HG03045 (cell line): ENCODE results near the gene AP2M1.
"Not testable (repeated sequence)": the region's sequence is repeated elsewhere in the genome, so short reads cannot be mapped to it uniquely, and the experiment has no call there.

ENCODE experiments used
- ATAC-seq: cut with Tn5 transposase; IDR thresholded peaks from one replicate; pipeline ENCODE4 v1.9.1; 2021; ENCODE audit warnings: mild to moderate bottlenecking, moderate library complexity; ENCODE audit not compliant: unreplicated experiment

AP2M1 gene

DNA sequence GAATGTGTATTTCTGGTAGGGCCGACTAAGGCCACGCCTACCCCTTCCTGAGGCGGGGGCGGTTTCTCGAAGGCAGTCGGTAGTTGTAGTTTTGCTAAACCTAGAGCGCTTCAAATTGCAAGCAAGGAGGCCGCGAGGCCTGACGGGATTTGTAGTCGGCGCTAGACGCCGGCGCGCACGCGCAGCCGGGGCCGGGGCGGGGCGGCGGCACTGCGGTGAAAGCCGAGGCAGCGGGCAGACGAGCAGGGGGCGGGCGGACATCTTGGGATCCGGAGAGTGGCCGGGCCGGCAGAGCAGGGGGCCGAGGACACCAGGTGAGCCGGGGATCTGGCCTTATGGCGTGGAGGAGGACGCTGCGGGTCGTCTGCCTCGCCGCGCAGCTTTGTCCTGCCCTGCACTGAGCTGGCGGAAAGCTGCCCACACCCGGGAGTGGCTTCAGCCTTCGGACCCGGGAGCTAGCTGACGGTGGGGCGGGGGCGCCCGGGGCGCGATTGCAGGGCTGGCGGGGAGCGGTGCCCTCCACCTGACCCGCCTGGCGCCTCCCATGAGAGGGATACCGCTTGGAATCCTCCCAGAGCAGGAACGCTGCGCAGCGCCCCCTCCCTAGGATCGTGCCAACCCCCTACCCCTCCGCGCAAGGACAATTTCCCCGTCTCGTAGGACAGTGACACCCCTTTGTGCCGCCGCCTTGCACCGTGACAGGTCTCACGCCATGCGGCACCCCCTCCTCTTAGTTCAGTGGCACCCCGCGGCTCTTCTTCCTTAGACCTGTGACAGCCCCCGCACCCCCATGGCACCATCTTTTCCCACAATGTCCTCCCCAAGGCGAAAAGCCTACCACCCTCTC, at the start of gene AP2M1:
TSS of gene AP2M1 (plus strand) at position 210 of the 847 bp plus-strand sequence. CDS start 2,139 bp downstream, outside the sequence.
- peak; percentile 93 for ATAC-seq

DNA sequence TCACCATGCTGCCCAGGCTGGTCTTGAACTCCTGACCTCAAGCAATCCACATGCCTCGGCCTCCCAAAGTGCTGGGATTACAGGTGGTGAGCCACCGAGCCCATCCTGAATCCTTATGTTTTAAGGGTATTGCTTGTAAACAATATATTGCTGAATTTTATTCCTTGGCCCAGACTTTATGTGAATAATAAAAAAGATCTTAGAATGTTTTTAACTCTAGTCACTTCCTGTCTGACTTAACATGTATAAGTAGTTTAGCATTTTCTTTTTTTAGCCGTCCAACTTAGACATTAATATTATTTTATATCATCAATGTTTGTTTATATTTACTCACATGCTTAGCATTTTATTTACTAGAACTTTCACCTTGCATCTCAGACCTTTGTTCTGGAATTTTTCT, 48.6 kb upstream of the AP2M1 start:
- no peak for ATAC-seq

DNA sequence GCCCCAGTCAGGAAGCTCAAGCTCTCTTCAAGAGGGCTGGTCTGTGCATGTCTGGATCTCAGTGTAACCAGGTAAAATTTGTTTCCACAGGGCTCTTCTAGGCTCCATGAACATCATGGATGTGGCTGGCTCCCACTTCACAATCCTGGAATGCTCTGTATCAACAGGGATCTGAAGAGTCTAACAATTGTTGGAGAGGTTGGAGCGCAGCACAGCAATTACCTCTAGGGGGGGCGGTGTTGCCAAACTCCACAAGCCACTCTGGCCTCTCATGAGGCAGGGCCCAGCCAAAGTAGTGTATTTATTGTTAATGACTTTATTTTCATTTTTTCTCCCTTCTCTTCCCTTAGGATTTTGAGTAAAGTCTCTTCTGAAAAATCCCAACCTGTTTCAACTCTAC, 45.6 kb upstream of the AP2M1 start:
- no peak for ATAC-seq

DNA sequence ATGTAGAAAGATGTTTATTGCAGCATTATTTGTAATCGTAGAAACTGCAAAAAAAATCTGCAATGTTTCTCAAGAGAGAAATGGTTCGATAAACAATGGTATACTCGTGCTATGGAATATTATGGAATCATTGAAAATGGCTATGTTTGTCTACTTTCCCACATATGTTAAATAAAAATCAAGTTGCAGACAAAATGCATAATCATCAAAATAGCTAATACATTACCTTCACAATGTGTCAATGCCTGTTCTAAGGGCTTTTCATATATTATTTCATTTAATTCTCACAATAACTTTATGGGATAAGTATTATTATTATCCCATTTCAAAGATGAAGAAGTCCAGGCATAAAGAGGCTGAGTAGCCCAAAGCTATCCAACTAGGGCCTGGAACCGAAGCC, 41.7 kb upstream of the AP2M1 start:
- ATAC-seq: no peak

DNA sequence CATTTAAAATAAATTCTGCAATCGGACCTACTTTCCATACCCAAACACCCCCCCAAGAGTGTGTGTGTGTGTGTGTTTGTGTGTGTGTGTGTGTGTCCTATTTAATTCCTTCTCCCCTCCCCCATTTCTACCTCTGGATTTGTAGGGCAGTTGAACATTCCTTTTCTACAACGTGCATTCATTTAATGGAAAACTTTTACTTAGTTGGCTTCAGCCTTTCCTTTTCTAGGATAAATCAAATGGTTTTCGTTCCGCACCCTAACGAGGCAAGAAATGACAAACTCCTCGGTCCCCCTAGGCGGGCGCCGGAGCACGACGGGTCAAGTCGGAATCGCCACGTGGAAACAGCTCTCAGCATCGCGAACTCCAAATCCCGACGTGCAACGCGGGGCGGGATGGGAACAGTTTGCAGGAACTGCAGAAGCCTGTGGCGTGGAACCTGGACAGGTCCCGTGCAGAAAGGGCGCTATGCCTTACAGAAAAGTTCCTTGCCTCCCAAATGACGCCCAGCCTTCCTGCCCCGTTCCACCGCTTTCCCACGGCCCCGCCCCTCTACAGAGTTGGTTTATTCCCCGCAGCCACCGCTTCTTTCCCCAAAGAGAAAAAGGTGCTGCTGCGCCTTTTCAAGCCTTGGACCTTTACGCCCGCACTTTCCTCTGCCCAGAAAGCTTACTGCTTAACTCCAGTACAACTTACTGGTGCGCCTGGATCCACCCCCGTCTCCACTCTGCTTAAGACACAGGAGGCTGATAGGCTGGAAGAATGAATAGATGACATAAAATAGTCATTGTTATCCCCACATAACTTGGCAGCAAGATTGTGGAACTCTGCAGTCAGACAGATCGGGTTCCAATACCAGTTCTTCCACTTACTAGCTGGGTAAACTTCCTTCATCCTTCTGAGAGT, 40.6 kb upstream of the AP2M1 start:
- ATAC-seq: no peak

DNA sequence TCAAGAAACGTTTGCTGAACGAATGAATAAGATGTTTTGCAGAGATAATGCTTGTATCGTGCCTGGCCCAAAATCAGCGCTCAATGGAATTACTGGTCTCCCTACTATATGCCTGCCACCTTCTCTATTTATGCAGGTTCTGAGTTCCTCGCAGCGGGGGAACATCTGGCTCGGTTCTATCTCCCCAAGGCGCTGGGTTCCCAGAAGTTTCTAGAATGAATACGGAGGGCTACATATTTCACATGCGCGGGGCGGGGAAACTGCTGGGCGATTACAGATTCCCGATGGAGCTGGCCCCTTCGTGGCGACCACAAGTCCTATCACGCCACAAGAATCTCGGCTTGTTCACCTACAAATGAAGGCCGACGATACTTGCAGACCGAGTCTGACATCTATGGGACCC, 39.9 kb upstream of the AP2M1 start:
- peak; percentile 9 for ATAC-seq

DNA sequence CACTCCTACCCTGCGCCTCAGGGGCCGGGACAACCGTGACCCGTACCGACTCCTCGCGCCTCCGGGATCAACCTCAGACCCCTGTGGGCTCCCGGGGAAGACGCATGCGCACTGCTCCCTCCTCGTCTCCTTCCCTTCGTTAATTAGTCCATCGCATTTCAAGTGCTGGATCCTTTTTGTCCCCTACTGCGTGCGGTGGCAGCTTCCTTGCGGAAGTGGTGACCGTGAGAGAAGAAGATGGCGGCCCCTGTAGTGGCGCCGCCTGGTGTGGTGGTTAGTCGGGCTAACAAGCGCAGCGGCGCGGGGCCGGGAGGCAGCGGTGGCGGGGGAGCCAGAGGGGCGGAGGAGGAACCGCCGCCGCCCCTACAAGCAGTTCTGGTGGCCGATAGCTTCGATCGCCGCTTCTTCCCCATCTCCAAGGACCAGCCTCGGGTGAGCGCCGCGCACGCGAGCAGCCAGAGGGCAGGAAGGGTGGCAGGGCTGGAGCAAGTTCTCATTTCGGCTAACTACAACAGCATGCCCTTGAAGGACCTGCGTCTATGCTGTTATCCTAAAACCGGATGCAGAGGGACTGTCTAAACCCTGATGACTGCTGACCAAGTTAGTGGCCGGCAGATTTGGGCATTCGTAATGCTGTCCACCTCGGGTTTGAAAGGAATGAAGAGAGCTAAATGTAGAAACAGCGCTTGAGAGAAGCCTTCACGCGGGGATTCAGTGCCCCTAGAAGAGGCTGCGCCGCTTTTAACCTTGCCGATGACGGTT, 39.3 kb upstream of the AP2M1 start, which contains the start of gene EIF2B5:
TSS of gene EIF2B5 (plus strand) at position 210 of the 762 bp plus-strand sequence. CDS start at position 238, 28 bp downstream.
- ATAC-seq: peak; percentile 89

DNA sequence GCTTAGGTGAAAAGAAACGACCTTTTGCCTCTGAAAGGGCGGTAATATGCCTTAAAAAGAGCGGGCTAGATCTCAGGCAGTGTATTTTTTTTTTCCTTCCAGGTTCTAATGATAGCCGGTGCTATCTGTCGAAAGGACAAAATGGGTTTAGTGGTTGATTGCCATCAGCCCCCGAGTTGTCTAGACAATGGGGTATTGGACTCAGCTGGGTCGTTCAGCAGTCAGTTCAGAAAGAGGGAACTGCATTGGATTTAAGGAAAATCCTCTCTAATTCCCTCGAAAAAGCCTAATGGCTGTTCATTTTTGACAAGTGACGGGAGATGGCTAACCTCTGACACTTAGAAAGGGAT, 38.8 kb upstream of the AP2M1 start:
- ATAC-seq: no peak

DNA sequence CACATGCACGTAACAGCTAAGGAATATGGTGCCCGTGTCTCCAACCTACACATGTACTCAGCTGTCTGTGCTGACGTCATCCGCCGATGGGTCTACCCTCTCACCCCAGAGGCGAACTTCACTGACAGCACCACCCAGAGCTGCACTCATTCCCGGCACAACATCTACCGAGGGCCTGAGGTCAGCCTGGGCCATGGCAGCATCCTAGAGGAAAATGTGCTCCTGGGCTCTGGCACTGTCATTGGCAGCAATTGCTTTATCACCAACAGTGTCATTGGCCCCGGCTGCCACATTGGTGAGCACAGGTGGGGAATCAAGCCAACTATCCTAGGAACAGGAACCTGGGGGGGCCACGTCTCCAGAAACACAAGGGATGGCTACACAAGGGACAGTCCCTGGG, 34.2 kb upstream of the AP2M1 start:
- no peak for ATAC-seq

DNA sequence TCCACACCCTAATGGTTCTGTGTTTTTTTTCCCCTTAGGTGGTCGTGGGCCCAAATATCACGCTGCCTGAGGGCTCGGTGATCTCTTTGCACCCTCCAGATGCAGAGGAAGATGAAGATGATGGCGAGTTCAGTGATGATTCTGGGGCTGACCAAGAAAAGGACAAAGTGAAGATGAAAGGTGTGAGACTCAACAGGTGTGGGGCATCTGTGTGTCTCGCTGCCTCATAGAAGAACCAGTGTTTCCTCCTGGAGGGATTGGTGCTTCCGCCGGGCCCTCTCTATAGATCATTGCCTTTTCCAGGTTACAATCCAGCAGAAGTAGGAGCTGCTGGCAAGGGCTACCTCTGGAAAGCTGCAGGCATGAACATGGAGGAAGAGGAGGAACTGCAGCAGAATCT, 32.5 kb upstream of the AP2M1 start:
- no peak for ATAC-seq

DNA sequence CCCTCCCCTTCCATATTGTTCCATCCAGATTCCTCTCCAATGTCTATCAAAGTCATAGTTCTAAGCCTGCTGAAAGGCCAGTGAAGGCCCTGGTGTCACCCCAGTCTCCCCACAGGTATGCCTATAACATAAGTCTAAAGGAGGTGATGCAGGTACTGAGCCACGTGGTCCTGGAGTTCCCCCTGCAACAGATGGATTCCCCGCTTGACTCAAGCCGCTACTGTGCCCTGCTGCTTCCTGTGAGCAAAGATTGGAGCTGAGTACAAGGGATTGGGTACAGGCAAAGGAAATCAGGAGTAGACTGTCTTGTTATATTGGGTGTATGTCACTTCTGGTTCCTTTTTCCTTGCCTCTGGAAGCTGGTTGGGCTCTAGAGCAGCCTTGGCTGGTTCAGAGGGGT, 31.3 kb upstream of the AP2M1 start:
- no peak for ATAC-seq

DNA sequence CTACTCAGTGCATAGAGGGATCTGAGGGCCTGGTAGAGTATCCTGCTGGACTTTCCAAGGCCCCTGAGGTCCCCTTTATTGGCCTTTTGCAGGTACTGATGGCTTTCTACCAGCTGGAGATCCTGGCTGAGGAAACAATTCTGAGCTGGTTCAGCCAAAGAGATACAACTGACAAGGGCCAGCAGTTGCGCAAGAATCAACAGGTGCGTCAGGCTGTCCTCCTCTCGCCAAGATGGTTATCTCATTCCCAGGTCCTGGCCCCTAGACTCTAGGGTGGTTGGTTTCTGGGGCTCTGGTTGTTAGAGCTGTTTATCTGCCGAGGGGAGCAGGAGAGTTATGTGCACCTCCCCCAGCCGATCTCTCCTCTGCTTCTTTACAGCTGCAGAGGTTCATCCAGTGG, 30.1 kb upstream of the AP2M1 start:
- no peak for ATAC-seq

DNA sequence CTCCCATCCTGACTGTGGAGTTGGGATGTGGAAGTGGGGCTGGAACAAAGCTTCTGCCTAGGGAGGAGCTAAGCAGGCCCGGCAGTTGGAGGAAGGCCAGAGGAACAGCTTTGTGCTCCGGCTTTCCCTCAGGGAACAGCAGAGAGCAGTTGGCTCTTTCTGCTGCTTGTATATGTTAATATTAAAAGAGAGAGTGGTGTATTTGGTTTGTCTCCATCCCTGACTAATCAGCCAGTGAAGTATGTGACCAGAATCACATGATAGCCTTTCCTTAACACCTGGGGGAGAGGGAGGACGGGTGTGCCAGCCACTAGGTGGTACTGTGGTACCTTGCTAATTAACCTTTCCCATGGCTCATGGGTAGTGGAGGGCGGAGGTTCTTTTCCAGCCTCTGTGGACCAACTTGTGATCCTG, 29.5 kb upstream of the AP2M1 start:
- no peak for ATAC-seq

DNA sequence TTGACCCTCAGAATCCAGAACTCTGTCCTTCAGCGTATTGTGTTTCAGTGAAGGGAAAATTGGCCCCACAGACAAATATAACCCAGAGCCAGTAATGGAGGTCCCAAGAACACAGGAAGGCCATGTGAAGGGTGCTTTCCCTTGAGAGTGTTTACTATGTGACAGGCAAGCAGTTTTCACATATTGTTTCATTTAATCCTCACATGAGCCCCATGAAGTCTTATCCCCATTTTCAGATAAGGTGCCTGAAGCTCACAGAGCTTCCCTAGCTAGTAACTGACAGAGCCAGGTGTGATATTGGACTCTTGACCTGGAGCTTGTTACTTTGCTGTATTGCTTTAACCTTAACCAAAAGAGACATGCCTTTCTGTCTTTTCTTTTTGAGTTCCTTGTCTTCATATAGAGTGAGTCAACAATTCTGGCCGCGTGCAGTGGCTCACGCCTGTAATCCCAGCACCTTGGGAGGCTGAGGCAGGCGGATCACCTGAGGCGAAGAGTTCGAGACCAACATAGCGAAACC, 28.8 kb upstream of the AP2M1 start:
- no peak for ATAC-seq

DNA sequence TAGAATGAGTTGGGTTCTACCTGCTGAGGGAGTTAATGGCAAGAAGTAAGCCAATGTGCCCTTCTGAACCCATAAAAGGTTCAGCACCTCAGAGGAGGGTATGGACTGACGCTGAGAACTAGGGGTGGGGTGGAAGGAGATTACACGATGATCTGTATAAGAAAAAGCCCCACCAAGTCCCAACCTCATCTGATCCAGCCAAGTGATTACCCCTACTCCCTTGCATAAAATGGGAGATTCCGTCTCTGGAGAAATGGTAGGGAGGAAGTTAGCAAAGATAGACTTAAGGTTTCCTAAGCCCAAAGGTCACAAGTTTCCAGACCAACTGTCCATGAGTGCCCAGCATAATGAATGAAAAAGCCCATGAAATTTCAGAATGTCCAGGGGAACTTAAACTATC, 26.6 kb upstream of the AP2M1 start:
- ATAC-seq: no peak

DNA sequence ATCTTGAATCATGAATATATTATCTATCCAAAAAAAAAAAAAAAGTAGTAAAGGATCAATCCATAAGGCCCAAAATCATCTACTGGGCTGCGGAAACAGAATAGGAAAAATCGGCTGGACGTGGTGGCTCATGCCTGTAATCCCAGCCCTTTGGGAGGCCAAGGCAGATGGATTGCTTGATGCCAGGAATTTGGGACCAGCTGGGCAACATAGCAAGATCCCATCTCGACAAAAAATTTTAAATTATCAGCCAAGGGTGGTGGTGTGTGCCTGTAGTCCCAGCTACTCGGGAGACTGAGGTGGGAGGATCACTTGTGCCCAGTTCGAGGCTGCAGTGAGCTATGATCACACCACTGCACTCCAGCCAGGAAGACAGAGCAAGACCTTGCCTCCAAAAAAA, 25.5 kb upstream of the AP2M1 start:
- no peak for ATAC-seq

DNA sequence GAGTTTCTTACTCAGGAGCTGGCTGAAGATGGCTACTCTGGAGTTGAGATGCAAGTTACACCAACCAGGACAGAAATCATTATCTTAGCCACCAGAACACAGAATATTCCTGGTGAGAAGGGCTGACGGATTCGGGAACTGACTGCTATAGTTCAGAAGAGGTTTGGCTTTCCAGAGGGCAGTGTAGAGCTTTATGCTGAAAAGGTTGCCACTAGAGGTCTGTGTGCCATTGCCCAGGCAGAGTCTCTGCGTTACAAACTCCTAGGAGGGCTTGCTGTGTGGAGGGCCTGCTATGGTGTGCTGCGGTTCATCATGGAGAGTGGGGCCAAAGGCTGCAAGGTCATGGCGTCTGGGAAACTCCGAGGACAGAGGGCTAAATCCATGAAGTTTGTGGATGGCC, 24.9 kb upstream of the AP2M1 start:
- not testable (repeated sequence) for ATAC-seq

DNA sequence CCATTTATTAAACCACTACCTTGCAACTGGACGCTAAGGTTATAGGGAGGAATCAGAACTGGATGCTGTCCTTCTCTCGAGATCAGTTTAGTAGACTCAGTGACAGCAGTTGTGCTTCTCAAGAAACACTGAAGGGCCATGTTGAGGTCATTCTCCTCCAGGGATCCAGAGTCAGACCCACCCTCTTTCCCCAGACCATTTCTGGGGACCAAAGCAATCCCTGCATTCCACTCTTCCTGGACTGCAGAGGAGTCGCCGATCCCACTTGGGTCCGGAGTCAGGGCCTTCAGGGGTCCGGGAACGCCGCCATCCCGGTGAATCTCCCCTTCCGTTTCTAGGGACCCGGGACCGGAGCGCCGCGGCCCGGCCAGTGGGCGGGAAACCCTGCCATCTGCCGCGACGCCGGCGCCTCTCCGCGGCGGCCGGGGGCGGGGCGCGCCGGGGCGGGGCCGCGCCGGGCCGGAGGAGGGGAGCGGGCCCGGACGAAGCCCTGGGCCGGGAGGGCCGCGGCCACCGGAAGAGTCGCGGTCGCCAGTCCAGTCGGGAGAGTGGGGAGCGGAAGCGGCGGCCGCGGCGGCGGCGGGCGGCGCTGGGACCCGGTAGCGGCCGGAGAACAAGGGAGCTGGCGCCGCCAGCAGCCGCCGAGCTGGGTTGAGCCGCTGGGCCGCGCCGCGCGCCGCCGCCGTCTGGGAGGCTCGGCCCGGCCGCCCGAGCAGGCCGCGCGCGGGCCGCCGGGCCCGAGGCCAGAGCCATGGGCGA, 19.6 kb upstream of the AP2M1 start, which contains the start of gene DVL3:
TSS of gene DVL3 (plus strand) at position 493 of the 759 bp plus-strand sequence. CDS start at position 752, 259 bp downstream.
- peak; percentile 78 for ATAC-seq

DNA sequence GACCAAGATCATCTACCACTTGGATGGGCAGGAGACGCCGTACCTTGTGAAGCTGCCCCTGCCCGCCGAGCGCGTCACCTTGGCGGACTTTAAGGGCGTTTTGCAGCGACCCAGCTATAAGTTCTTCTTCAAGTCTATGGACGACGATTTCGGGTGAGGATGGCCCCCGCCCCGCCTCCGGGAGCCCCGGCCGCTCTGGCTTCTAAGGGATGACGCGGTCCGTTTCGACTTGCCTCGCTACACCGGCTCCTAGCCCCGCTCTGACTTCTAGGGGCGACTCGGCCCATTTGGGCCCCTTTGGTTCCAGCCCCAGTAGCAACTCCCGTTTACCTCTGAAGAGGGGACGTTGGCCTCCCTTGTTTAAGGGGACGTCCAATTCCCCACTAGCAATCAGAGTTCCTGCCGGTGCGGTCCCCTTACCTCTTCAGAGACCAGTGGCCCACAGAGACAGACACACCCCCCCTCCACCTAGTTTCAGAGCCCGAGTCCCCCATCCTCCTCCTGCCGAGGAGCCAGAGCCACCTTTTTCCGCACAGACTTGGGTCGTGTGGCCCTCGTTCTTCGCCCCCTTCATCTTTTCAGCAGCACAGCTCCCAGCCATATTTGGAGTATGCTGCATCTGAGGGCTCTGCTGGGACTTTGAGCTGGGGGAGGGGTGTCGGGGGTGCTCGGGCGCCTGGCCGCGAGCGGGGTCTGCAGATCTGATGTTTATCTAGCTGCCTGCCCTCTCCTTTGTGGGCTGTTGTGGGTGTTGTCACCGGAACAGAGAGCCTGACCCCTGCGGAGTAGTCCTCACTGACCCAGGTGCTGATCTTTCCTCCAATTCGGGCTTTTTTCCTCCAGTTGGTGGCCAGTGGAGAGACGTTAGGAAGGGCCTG, 18.8 kb upstream of the AP2M1 start:
- ATAC-seq: peak; percentile 31
